ENCODE data around the gene CDK2AP2. TPM values are rescaled to one million over a fixed set of nuclear protein-coding genes. Genes with fewer than 3 reads are reported as not detected.
"Not testable (repeated sequence)": the region's sequence is repeated elsewhere in the genome, so short reads cannot be mapped to it uniquely, and the experiment has no call there.

Gene CDK2AP2
- total RNA-seq: 34.8 TPM

DNA sequence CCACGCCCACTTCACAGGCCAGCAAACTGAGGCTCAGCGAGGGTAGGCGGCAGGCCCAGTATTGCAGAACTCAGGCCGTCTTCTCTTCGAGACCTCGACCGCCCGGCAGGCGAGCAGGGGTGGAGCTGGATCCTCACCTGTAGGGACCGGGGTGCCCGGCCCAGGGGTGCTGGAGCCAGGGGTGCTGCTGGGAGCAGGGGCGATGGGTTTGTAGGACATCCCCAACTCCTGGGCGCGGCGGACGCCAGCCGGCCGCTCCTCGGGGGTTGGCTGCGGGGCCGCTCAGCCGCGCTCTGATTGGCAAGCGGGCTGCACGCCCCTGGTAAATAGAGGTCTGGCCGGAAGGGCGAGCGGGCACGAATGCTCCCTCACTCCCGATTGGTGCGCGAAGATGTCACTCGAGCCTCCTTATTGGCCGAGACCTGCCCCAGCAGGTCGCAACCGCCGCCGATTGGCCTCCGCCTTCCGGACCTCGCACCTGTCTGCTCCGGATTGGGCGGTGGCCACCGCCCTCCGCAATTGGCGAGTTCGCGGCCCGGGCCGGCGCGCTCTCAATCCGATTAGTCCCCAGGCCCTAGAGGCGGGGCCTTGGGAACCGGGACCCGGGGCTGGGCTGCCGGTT is at the start of gene CDK2AP2:
Gene CDK2AP2, minus strand, starts transcription at position 299 of the 622 bp plus-strand sequence. Its CDS starts 80 bp downstream, at position 219.
- peak; percentile 77 for ATAC-seq

GRCh38 chr11:67556244-67556643 is 48.3 kb upstream of the CDK2AP2 start:
- ATAC-seq: no peak

DNA sequence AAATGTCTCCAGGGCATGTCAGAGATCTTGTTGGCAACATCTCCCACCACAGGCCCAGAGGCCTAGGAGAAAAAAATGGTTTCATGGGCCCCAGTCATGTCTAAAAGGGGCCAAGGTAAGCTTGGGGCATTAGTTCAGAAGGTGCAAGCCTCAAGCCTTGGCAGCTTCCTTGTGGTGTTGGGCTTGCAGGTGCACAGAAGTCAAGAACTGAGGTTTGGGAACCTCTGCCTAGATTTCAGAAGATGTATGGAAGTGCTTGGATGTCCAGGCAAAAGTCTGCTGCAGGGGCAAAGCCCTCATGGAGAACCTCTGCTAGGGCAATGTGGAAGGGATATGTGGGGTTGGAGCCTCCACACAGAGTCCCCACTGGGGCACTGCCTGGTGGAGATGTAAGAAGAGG is 43.7 kb upstream of the CDK2AP2 start:
- ATAC-seq: not testable (repeated sequence)

DNA sequence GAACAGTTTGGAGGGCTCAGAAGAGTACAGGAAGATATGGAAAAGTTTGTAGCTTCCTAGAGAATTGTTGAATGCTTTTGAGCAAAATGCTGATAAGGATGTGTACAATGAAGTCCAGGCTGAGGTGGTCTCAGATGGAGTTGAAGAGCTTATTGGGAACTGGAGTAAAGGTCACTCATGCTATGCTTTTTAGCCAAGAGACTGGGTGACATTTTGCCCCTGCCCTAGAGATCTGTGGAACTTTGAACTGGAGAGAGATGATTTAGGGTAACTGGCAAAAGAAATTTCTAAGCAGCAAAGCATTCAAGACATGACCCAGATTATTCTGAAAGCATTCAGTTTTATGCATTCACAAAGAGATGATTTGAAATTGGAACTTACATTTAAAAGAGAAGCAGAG is 43.2 kb upstream of the CDK2AP2 start:
- ATAC-seq: no peak

DNA sequence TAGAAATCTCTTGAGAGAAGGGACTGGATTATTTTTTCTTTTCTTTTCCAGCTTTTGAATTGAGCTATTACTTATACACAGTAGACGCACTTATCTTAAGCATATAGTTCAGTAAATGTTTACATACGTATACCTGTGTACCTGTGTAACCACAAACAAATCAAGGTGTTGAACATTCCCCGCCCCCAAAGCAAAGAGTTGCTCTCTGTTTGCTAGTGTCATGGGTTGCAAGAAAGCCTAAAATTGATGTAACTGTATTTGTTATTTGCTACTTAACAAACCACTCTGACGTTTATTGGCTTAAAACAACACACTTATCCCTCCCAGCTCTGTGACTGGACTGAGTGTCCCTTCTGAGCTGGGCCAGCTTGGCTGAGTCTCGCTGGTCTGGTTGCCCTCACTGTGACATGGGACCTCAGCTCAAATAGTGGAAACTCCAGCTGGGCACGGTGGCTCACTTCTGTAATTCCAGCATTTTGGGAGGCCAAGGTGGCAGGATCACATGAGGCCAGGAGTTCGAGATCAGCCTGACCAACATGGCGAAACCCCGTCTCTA is 40.7 kb upstream of the CDK2AP2 start:
- ATAC-seq: no peak

DNA sequence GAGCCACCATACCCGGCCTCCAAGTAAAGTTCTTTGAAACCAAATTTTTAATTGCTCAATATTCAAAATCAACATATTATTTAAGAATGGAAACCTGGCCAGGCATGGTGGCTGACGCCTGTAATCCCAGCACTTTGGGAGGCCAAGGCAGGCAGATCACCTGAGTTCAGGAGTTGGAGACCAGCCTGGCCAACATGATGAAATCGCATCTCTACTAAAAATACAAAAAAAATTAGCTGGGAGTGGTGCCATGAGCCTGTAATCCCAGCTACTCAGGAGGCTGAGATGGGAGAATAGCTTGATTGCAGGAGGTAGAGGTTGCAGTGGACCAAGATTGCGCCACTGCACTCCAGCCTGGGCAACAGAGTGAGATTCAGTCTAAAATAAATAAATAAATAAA is 40.1 kb upstream of the CDK2AP2 start:
- not testable (repeated sequence) for ATAC-seq

DNA sequence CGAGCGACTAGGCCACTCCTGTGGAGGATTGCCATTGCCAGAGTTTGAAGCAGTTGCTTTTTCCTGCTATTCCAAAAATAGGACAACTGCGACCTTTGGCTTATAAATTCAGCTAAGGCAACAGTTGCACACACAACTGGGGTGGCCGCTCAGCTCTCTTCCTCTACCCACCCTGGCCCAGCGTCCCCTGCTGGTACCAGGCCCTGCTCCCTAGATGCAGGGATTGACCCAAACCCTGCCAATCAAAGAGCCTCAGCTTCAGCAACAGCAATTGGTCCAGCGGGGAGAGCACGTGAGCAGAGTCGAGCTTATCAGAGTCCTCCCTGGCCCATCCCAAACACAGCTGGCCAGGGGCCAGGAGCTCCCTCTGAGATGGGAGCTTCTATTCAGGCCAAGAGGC is 37.3 kb upstream of the CDK2AP2 start:
- ATAC-seq: peak; percentile 22

- peak; percentile 35 for ATAC-seq
These were observed 36.8 kb upstream of the CDK2AP2 start for GRCh38 chr11:67544616-67545242.

- ATAC-seq: no peak
These were observed 35.6 kb upstream of the CDK2AP2 start for GRCh38 chr11:67543585-67543984.

GRCh38 chr11:67542971-67543370 is 35.0 kb upstream of the CDK2AP2 start:
- no peak for ATAC-seq

- no peak for ATAC-seq
These were observed 34.2 kb upstream of the CDK2AP2 start for GRCh38 chr11:67542169-67542568.

DNA sequence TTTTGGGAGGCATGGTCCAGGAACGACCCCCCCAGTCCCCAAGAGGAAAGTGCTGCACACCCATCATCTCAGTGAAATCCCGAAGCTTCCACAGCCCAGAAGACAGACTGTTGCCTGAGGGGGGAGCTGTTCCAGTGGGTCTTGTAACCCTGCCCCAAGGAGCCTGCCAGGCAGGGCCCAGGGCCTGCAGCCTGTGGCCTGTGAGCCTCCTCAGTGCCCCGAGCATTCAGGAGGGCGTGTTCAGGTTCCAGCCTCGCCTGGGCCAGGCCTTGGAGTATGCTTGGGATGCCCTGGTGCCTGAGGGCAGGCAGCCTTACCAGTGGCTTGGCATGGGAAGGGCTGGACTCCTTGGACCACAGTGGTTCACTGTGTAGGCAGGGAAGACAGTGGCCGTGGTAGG is 33.2 kb upstream of the CDK2AP2 start:
- ATAC-seq: no peak

DNA sequence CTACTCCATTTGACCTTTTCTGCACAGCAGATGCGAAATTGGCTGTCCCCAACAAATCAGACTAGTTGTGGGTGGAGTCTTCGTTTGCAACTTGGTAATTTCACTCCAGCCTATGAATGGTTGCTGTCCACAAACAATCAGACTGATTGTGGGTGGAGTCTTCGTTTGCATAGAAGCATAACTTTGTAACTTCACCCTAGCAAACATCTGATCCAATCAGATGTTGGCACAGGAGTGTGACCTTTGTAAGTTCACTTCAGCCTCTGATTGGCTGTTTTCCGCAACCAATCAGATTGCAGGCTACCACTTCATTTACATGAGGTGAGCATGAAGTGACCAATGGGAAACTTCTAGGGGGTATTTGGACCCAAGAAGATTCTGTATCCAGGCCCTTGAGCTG is 31.6 kb upstream of the CDK2AP2 start:
- ATAC-seq: no peak

DNA sequence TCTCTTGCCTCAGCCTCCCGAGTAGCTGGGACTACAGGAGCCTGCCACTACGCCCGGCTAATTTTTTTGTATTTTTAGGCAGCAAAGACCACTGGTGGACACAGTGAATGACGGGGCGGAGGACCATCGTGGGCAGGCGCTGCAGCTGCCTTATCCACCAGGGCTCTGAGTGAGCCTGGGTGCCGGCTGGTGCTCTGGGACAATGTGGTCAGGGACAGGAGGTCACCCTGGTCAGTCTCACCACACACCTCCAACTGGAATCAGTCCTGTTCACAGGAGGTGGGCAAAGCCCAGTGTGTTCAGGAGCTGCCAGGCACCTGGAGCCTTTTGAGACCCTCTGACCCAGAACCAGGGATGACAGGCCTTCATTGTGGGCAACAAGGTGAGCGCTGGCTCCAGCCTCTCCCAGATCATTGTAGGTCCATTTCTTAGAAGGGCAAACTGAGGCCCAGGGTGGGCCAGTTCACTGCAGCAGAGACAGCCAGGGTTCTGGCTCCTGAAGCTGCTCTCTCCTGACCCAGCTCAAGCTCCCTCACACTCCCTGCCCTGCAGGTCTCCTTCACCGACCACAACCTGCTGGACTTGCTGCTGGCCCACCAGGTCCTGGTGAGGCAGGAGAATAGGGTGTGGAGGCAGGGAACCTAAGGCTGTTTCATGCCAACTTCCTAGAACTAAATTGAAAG is 31.0 kb upstream of the CDK2AP2 start:
- no peak for ATAC-seq

- no peak for ATAC-seq
These were observed 30.3 kb upstream of the CDK2AP2 start for GRCh38 chr11:67538306-67538705.

GRCh38 chr11:67535561-67535960 is 27.6 kb upstream of the CDK2AP2 start:
- ATAC-seq: no peak

DNA sequence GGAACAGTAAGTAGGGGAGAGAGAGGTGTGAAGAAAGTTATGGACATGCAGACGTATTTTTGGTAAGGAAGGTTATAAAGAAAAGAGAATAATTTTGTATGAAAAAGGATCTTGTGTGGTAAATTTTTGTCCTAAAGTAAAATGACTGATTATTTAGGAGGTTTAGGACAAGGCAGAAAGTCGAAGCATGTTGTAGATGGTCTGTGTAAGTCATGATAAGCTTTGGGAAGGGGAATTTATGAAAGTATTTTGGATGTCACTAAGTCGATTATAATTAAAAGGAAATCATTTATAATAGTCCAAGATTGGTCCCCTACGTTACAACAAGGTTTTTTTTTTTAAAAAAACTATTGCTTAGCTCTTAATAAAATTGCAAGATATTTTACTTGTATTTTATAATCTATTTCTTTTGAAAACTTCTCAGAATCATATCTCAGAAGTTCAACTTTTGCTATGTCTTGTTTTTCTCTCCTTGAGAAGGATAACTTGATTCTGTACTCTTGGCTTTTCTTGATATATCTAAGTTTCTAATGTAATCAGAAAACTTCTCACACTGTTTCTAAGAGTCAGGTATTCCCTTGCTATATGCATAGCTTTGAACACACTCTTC is 26.2 kb upstream of the CDK2AP2 start:
- ATAC-seq: no peak

GRCh38 chr11:67532889-67533288 is 24.9 kb upstream of the CDK2AP2 start:
- ATAC-seq: no peak

GRCh38 chr11:67530282-67530592 is 22.3 kb upstream of the CDK2AP2 start:
- no peak for ATAC-seq

DNA sequence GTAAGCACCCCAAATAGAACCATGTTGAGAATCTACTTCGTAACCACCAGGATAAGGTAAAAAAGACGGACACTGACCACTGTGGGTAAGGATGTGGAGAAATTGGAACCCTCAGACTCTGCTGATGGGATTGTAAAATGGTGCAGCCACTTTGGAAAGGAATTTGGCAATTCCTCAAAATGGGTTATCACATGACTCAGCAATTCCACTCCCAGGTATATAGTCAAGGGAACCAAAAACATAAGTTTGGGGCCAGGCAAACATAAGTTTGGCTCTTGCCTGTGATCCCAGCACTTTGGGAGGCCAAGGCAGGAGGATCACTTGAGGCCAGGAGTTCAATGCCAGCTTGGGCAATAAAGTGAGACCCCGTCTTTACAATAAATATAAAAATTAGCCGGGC is 20.4 kb upstream of the CDK2AP2 start:
- no peak for ATAC-seq

DNA sequence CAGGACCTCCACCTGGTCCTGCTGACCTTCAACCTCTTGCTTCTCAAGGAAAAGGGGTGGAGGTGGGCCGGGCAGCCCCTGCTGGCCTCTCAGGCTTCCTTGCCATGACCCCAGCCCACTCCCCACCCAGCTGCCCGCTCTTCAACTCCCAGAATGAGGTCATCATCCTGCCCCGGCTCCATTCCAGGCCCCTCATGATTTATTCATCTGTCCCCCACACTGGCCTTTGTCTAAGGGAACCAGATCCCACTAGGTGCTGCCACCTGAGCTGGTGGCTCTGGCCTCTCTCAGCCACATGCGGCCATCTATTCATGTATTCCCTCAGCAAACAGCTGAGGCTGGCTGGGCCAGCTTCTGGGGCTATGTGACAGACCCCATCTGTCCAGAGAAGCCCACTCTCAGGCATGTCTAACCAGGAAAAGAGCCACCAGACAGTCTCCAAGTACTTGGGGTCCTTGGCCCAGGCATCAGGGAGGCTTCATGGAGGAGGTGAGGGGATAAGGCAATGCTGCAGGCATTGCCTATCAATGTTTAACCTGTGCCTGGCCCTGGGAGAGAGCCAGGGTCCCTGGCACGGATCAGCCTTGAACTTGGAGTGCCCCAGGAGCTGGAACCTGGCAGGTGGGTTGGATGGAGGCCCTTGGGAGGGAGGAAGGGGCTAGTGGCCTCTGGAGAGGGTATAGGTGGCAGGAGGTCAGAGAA is 17.5 kb upstream of the CDK2AP2 start:
- no peak for ATAC-seq

GRCh38 chr11:67524480-67524808 is 16.5 kb upstream of the CDK2AP2 start:
- ATAC-seq: no peak

All from esophagus mucosa (tissue), 1 donor.